Right lung (tissue), 5 donors: ENCODE data around the gene PTPRA. TPM values are rescaled to one million over a fixed set of nuclear protein-coding genes. Genes with fewer than 3 reads are reported as not detected.
"Not testable (repeated sequence)": the region's sequence is repeated elsewhere in the genome, so short reads cannot be mapped to it uniquely, and the experiment has no call there.

Experiments used
- DNase-seq, 2 donors: peaks; one replicate each; pipeline ENCODE4 v3.0.0-alpha.2; 2013
- polyA plus RNA-seq, 5 donors: library from polyadenylated mRNA; unstranded; fragments of 120-200 nt; gene quantifications; one replicate each; pipeline versions ENCODE4 v1.2.1 to v1.2.3, GENCODE V29; 2013; ENCODE audit warnings: inconsistent platforms in 1 of 5, low replicate concordance in 1 of 5; ENCODE audit not compliant: insufficient read length in 5 of 5, insufficient read depth in 1 of 5

The PTPRA gene
- polyA plus RNA-seq, 5 donors, result 74.5 to 98.7 (median 92.2) TPM

- no peak for DNase-seq
Observed at GRCh38 chr20:2887715-2888114, 14.4 kb downstream of the PTPRA start.

- DNase-seq, result no peak
Observed at GRCh38 chr20:2888224-2888955, 15.1 kb downstream of the PTPRA start.

GRCh38 chr20:2889209-2889608 lies 15.9 kb downstream of the PTPRA start:
- no peak for DNase-seq

GRCh38 chr20:2889797-2890196 lies 16.5 kb downstream of the PTPRA start:
- DNase-seq, result no peak

GRCh38 chr20:2890742-2891141 lies 17.5 kb downstream of the PTPRA start:
- DNase-seq, result no peak

- DNase-seq, result no peak
Observed at GRCh38 chr20:2891343-2891742, 18.1 kb downstream of the PTPRA start.

GRCh38 chr20:2892376-2892775 lies 19.1 kb downstream of the PTPRA start:
- no peak for DNase-seq

- no peak for DNase-seq
Observed at GRCh38 chr20:2894221-2894620, 20.9 kb downstream of the PTPRA start.

- not testable (repeated sequence) for DNase-seq
Observed at GRCh38 chr20:2895154-2895553, 21.9 kb downstream of the PTPRA start.

GRCh38 chr20:2899243-2899642 lies 26.0 kb downstream of the PTPRA start:
- no peak for DNase-seq

GRCh38 chr20:2900845-2901592 lies 27.7 kb downstream of the PTPRA start:
- no peak for DNase-seq

GRCh38 chr20:2902291-2902690 lies 29.0 kb downstream of the PTPRA start:
- DNase-seq, result no peak

- no peak for DNase-seq
Observed at GRCh38 chr20:2902818-2903217, 29.5 kb downstream of the PTPRA start.

GRCh38 chr20:2903686-2904085 lies 30.4 kb downstream of the PTPRA start:
- DNase-seq, result no peak

GRCh38 chr20:2907519-2907918 lies 34.2 kb downstream of the PTPRA start:
- DNase-seq, result no peak

GRCh38 chr20:2909953-2910352 lies 36.7 kb downstream of the PTPRA start:
- no peak for DNase-seq

GRCh38 chr20:2911200-2911599 lies 37.9 kb downstream of the PTPRA start:
- DNase-seq, result no peak

GRCh38 chr20:2914160-2914559 lies 40.9 kb downstream of the PTPRA start:
- DNase-seq, result no peak

GRCh38 chr20:2917266-2917665 lies 44.0 kb downstream of the PTPRA start:
- no peak for DNase-seq

GRCh38 chr20:2918096-2919049 lies 45.1 kb downstream of the PTPRA start:
- DNase-seq, result no peak

GRCh38 chr20:2919518-2920245 lies 46.4 kb downstream of the PTPRA start:
- DNase-seq, result no peak

GRCh38 chr20:2920473-2920872 lies 47.2 kb downstream of the PTPRA start:
- no peak for DNase-seq
